ENCODE results near the gene ABO.

- TF ChIP-seq CTCF (IDR thresholded peaks at IDR 0.05; ENCODE audit: borderline replicate concordance, extremely low read depth, low read length, poor library complexity, severe bottlenecking), result no peak
- TF ChIP-seq EZH2 (IDR thresholded peaks at IDR 0.05; ENCODE audit: borderline replicate concordance, low read depth, low read length, severe bottlenecking), result no peak
Measured at GRCh38 chr9:133235549-133236222, 39.3 kb downstream of the ABO start.
